HG02852 (cell line): Measurements from ENCODE around the gene VPS13D.
"Not testable (repeated sequence)": the region's sequence is repeated elsewhere in the genome, so short reads cannot be mapped to it uniquely, and the experiment has no call there.

ENCODE experiments used
- ATAC-seq: cut with Tn5 transposase; IDR thresholded peaks from one replicate; pipeline ENCODE4 v1.9.1; 2021; ENCODE audit warnings: mild to moderate bottlenecking, moderate library complexity; ENCODE audit not compliant: unreplicated experiment

Gene VPS13D

DNA sequence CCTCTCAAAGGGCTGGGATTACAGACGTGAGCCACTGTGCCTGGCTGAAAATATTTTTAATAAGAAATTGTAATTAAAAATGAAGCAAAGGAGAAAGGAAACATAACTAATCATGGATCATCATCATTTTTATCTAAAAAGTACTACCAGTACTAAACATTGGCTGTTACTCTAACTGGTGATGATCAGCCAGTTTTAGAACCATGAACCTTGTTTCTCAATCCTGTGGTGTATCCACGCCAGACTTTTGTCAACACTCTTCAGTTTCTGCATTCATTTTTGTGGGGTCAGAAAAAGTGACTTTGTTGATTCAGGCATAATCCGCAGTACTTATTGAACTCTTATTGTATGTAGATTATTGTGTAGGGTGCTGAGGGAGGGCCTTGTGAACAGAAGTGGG lies 52.3 kb downstream of the VPS13D start:
- no peak for ATAC-seq

- ATAC-seq: no peak
Measured at GRCh38 chr1:12284486-12284885, 54.7 kb downstream of the VPS13D start.

- no peak for ATAC-seq
Measured at GRCh38 chr1:12285496-12286143, 55.8 kb downstream of the VPS13D start.

DNA sequence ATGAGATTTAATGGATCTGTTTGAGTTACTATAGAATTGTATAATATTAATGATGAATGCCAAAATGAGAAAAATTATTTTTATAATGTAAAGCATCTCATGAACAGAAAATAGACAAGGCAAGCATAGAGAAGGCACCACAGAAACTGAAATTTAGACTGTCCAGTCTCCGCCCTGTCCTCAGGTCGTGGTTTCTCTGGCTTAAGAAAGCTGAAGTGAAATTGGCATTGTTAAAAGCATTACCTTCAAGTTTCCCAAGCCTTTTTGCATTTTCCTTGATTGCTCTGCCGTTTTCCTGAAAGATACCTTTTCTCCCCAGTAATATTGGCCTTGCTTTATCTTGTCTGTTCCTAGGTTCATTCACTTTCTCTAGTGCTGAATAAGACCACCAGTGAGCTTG lies 58.0 kb downstream of the VPS13D start:
- ATAC-seq: no peak

- no peak for ATAC-seq
Measured at GRCh38 chr1:12290828-12291227, 61.0 kb downstream of the VPS13D start.

DNA sequence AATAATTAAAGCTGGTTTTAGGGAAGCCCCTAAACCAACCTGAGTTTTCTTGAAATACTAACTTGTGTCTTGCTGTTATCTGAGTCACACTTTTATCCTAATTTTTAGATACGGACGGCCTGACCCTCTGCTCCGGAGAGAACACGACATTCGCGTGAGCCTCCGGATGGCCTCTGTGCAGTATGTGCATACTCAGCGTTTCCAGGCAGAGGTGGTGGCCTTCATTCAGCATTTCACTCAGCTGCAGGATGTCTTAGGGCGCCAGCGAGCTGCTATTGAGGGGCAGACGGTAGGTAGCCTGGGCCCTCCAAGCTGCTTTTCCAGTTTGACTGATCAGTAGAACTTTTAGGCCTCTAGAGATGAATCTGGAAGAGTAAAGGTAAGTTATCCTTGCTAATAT lies 63.6 kb downstream of the VPS13D start:
- no peak for ATAC-seq

- ATAC-seq: no peak
Measured at GRCh38 chr1:12294076-12294475, 64.2 kb downstream of the VPS13D start.

DNA sequence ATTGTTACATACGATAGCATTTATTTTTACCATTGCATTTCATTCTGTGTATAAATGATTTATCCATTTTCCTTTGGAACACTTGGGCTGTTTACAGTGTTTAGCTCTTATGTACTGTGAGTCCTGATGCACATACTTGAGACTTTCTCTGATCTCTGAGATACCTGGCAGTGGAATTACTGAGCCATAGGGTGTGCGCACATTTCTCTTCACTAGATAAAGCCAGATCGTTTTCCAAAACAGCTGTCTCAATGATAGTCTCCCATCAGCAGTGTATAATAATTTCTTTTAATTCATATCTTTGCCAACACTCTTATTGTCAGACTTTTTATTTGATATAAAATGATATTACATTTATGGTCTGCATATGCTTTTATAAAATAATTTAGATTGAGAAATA lies 66.2 kb downstream of the VPS13D start:
- no peak for ATAC-seq

DNA sequence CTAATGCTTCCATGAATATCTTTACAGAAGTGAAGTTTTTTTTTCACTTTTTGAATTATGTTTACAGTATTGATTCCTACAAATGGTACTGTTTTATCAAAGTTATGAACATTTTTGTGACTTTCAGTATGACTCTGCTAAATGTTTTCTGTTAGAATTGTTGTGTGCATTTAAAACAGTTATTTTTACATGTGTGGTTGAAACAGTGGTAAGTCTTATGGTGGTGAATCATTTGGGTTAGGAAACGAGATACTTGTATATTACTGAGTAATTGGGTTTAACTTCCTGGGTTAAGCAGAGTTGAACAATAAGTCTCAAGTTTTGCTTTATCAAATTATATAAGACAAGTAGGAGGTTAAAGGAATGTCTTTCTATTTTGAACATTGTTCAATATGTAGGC lies 66.8 kb downstream of the VPS13D start:
- no peak for ATAC-seq

DNA sequence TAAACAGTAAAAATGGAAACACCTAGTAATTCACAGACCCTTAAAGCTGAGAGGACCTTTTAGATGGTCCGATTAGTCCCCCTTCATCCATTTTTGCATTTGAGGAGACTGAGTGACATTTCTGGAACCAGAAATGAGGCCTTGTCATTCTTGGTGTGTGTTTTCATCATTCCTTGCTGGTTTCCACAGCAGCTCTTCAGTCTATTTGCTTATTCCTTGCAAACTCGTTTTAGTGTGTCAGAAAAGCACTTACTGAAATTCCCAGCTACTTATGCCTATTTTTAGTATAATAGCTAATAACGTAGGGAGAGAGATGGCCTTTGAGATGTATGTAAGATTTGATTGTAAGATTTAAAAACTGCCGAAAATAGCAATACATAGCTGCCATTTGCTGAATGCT lies 70.9 kb downstream of the VPS13D start:
- no peak for ATAC-seq

- ATAC-seq: no peak
Measured at GRCh38 chr1:12301518-12302237, 71.8 kb downstream of the VPS13D start.

DNA sequence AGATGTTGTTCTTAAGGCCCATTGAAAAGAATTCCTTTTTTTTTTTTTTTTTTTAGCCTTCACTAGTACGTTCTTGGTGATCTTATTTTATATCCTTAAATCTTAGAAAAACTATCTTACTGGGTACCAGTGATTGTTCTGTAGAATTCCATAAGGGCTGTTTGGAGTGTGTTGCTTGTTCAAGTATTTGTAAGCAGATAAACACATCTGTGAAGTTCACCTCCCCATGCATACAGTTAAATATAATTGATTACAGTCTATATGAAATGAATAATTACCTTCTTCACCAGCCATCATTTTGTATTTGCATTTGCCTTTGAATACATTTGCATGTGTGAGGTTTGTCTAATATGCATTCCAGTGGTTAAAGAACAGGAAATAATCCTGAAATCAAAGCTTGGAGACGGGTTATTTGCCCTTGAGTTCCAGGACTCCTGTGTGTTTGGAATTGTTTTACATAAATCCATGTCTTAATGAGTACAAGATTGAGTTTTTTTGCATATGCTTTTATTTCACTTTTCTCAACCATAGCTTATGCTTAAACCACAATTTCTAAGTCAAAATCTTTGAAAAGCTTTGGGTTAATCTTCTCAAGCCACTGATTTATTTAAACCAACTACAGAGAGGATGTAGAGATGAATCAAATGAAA lies 73.1 kb downstream of the VPS13D start:
- ATAC-seq: no peak

GRCh38 chr1:12305377-12305776 lies 75.5 kb downstream of the VPS13D start:
- ATAC-seq: no peak

GRCh38 chr1:12309783-12310742 lies 80.2 kb downstream of the VPS13D start:
- no peak for ATAC-seq

GRCh38 chr1:12314333-12314903 lies 84.6 kb downstream of the VPS13D start:
- ATAC-seq: no peak

DNA sequence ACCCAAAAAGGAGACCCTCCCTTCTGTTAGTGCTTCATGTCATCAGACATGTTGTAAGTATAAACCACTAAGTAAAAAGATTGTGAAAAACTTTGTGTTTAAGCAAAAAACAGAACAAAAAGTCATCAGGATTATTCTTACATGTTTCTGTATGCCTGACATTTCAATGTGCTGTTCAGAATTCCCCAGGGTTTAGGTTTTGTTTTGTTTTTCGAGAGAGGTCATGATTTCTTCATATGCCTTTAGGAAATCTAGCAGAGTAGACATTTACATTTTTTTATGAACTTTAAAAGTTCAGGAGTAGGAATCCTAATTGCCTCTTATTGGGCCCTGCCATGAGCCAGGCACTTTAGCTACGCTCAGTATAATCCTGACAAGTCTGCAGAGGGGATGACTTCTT lies 85.3 kb downstream of the VPS13D start:
- no peak for ATAC-seq

GRCh38 chr1:12316331-12316730 lies 86.5 kb downstream of the VPS13D start:
- no peak for ATAC-seq

GRCh38 chr1:12320486-12320885 lies 90.7 kb downstream of the VPS13D start:
- ATAC-seq: no peak

GRCh38 chr1:12324423-12324822 lies 94.6 kb downstream of the VPS13D start:
- ATAC-seq: no peak

GRCh38 chr1:12324973-12325372 lies 95.1 kb downstream of the VPS13D start:
- ATAC-seq: not testable (repeated sequence)

DNA sequence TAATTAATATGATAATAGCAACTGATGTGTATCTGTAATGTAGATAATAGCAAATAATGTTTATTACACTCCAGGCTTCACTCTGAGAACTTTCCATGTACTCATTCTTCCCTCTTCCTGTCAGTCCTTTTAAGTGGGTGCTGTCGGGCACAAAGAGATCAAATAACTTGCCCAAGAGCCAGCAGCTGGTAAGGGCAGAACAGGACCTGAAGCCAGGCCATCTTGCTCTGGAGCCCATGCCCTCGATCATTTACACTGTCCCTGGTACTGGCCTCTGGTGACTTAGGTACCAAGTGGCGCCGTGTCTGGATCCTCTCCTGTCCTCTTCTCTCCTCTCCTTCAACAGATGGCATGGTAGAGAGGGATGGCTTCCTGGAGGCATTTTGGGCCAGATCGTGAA lies 97.2 kb downstream of the VPS13D start:
- ATAC-seq: no peak
